ENCODE data around the gene PRODH2.

DNA sequence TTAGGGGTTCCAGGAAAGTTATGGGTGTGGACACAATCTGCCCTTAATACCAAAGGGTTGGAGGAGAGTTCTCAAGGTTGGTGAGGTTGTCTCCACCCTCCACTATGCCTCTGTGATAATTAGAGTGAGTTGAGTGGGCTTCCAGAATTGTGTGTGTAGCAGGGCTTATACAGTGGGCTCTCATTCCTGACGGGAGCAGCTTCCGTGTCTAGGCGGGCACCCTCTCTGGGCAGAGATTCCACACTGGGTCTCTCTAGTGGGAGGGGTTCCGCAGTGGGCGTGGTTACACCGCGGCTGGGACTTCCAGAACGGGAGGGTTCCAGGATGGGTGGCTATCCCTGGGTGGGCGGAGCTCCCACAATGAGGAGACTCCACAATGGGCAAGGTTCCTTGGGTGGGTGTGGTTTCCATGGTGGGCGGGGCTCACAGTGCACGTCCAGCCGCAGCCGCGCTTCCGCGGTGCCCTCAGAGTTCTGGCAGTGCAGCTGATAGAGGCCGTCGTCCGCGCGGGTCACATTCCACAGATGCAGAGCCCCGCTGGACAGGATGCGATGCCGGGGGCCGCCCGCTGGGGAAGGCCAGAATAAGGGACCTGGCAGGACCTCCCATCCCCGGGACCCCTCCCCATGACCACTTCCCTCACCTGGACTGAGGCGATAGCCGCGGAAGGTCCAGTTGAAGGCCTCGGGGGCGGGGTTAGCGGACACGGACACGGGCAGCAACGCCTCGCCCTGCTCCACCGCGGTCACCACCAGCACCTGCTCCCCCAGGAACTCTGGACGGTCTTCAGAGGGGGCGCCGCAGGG is 31.2 kb upstream of the PRODH2 start:
- TF ChIP-seq, protein P1, sequence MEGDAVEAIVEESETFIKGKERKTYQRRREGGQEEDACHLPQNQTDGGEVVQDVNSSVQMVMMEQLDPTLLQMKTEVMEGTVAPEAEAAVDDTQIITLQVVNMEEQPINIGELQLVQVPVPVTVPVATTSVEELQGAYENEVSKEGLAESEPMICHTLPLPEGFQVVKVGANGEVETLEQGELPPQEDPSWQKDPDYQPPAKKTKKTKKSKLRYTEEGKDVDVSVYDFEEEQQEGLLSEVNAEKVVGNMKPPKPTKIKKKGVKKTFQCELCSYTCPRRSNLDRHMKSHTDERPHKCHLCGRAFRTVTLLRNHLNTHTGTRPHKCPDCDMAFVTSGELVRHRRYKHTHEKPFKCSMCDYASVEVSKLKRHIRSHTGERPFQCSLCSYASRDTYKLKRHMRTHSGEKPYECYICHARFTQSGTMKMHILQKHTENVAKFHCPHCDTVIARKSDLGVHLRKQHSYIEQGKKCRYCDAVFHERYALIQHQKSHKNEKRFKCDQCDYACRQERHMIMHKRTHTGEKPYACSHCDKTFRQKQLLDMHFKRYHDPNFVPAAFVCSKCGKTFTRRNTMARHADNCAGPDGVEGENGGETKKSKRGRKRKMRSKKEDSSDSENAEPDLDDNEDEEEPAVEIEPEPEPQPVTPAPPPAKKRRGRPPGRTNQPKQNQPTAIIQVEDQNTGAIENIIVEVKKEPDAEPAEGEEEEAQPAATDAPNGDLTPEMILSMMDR (conservative IDR thresholded peaks at IDR 0.05) = no peak
- TF ChIP-seq EZH2 (IDR thresholded peaks at IDR 0.05; ENCODE audit: low read depth) = no peak
